Glomerular endothelial cell (primary cell): ENCODE measurements around the gene CLIP2. TPM values are rescaled to one million over a fixed set of nuclear protein-coding genes. Genes with fewer than 3 reads are reported as not detected.
"Not testable (repeated sequence)": the region's sequence is repeated elsewhere in the genome, so short reads cannot be mapped to it uniquely, and the experiment has no call there.

Experiments used
- DNase-seq: peaks from one replicate; pipeline ENCODE4 v3.0.0-alpha.2; 2011; ENCODE audit warnings: low read depth, low spot score; ENCODE audit errors: extremely low read depth
- total RNA-seq: library from RNA; depleted of rRNA; stranded (reverse); fragments of >200 nt; gene quantifications from 2 replicates; pipeline ENCODE4 v1.2.3, GENCODE V29; 2015

CLIP2 gene
- total RNA-seq, 1 donor from 2014 or later, result 73.6 TPM

- no peak for DNase-seq
Observed at GRCh38 chr7:74401137-74401859, 112.1 kb downstream of the CLIP2 start.

DNA sequence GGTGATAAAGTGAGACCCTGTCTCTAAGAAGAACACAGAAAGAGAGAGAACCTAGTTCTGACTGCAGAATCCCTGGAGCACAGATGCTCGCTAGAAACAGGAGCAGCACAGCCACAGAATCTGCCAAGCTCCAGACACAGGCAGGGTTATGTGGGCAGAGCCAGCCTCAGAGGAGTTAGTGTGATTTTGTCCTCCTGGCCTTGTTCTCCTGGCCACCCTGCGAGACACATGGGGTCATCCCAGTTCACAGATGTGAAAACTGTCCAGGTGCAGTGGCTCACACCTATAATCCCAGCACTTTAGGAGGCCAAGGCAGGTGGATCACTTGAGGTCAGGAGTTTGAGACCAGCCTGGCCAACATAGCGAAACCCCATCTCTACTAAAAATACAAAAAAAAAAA is 113.5 kb downstream of the CLIP2 start:
- DNase-seq, result not testable (repeated sequence)

- DNase-seq, result no peak
Observed at GRCh38 chr7:74403521-74404387, 114.5 kb downstream of the CLIP2 start.

DNA sequence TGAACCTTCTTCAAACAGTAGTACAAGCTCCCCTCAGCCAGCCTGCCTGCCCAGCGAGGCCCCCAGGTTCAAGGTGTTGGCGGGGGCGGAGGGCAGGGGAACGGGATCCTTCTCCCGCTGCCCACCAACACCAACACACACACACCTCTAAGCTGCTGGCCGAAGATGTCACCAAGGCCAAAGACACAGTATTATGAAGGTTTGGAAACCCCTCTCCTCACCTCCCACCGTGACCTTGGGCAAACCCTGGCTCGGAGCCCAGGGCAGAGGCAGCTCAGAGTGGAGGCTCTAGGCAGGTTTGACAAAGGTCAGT is 115.1 kb downstream of the CLIP2 start:
- no peak for DNase-seq

GRCh38 chr7:74404741-74405140 is 115.5 kb downstream of the CLIP2 start:
- DNase-seq, result no peak

DNA sequence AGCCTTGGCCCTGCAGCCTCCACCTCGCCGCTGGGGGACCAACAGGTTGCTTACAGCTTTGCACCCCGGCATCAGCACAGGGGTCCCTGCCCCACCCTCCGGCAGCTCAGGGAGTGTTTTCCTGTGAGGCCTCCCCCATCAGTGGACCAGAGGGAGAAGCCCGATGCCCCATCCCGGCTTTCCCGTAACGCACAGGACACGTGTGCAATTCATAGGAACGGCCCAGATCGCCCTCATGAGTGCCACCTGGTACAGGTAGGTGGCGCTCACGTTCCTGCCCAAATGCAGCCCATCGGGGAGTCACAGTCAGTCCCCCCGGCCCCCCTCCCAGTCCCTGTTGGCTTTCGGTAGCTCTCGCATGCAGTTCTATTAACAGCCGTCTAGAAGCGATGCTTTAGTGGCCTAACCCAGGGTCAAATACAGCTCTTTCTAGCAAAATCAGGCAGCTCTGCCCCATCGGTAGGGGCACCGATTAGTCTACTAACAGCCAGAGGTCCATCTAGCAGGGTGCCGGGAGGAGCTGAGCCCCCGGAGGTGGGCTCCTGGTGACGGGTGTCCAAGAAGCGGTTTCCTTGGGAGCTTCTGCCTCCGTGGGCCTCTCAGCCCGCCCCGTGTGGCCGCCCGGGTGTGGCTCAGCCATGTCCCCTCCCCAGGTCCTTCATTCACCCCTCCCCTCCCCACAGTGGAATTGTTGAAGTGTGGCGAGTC is 116.1 kb downstream of the CLIP2 start:
- DNase-seq, result no peak

DNA sequence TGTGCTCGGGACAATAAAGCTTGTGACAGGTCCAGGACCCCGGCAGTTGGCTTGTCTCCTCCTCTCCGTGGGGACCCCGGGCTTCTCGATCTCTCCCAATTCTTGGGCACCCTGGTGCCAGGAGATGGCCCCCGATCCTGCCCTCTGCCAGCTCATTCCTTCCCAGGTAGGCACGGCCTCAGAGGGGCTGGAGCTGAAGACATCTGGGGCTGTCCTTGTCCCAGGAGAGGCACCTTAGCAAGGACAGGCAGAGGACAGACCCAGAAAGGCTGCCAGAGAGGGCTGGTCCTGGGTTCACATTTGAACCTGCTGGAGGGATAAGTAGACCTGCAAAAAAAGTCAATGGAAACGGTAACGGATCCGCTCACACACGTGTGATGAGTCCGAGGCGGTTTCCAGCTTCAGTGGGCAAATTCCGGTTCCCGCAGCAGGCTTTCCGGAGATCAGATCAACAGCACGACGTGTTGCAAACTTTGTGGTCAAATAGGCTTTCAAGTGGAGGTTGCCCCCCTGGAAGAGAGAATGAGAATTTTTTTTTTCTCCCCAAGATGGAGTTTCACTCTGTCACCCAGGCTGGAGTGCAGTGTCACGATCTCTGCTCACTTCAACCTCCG is 116.8 kb downstream of the CLIP2 start:
- no peak for DNase-seq

GRCh38 chr7:74407958-74408357 is 118.8 kb downstream of the CLIP2 start:
- no peak for DNase-seq

DNA sequence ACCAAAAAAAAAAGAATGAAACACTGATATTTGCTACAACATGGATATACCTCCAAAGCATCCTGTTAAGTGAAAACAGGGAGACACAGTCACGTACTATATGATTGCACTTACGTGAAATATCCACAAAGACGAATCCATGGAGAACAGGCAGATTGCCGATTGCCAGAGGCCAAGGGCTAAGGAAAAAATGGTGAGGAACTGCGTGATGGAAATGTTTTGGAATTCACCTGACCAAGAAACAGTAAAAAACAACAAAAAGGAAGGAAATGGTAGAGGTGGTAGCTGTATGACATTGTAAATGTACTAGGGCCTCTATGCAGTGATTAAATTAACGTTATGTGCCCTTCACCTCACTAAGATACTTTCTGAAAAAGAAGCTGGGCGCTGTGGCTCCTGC is 120.4 kb downstream of the CLIP2 start:
- DNase-seq, result no peak

DNA sequence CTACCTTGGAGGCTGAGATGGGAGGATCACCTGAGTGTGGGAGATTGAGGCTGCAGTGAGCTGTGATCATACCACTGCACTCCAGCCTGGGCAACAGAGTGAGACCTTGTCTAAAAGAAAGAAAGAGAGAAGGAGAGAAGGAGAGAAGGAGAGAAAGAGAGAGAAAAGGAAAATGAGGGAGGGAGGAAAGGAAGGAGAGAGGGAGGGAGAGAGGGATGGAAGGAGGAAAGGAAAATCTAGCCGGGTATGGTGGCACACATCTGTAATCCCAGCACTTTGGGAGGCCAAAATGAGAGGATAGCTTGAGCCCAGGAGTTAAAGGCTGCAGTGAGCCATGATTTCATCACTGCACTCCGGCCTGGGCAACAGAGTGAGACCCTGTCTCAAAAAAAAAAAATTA is 121.6 kb downstream of the CLIP2 start:
- no peak for DNase-seq

DNA sequence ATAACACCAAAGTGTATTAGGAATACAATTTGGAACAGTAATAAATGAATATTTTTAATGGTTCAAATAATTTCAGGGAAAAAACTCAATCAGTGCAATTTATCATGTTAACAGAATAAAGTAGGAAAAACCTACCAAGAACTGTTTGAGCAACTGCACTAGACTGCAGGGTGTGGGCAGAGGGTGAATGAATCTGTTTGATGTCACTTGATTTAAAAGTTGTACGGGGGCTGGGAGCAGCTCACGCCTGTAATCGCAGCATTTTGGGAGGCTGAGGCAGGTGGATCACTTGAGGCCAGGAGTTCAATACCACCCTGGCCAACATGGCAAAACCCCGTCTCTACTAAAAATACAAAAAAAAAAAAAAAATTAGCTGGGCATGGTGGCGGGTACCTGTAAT is 122.4 kb downstream of the CLIP2 start:
- DNase-seq, result not testable (repeated sequence)

GRCh38 chr7:74412056-74412455 is 122.8 kb downstream of the CLIP2 start:
- no peak for DNase-seq

GRCh38 chr7:74412603-74413002 is 123.4 kb downstream of the CLIP2 start:
- DNase-seq, result no peak

DNA sequence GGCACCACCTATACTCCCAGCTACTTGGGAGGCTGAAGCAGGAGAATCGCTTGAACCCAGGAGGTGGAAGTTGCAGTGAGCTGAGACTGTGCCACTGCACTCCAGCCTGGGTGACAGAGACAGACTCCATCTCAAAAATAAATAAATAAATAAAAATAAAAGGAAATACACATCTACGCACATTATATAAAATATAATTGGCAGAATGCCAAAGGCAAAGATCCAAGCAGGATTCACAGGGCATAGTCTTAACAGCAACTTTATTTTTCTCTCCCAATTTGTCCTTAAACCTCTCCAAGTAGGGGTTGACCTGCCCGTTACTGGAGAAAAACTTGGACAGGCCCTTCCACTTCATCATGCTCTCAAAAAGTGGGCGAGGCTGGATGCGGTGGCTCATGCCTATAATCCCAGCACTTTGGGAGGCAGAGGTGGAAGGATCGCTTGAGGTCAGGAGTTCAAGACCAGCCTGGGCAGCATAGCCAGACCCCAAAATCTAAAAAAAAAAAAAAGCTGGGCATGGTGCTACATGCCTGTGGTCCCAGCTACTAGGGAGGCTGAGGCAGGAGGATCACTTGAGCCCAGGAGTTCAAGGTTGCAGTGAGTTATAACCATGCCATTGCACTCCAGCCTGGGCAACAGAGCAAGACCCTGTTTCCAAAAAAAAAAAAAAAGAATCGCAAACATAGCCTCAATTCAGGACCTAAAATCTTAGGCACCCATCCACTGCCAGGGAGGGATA is 125.6 kb downstream of the CLIP2 start:
- not testable (repeated sequence) for DNase-seq

GRCh38 chr7:74417419-74417971 is 128.3 kb downstream of the CLIP2 start:
- no peak for DNase-seq

GRCh38 chr7:74418076-74418475 is 128.9 kb downstream of the CLIP2 start:
- no peak for DNase-seq

GRCh38 chr7:74418538-74418937 is 129.3 kb downstream of the CLIP2 start:
- DNase-seq, result no peak

DNA sequence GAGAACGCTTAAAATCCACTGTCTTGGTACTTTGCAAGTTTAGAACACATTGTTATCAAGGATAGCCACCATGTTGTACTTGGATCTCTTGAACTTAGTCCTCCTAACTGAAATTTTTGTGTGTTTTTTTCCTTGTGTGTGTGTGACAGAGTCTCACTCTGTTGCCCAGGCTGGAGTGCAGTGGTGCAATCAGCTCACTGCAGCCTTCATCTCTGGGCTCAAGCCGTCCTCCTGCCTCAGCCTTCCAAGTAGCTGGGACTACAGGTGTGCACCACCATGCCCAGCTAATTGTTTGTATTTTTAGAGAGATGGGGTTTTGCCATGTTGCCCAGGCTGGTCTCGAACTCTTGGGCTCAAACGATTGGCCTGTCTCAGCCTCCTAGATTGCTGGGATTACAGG is 130.0 kb downstream of the CLIP2 start:
- not testable (repeated sequence) for DNase-seq

GRCh38 chr7:74420006-74420405 is 130.8 kb downstream of the CLIP2 start:
- DNase-seq, result no peak

- no peak for DNase-seq
Observed at GRCh38 chr7:74424291-74424880, 135.2 kb downstream of the CLIP2 start.
